A673 (cell line): ENCODE results near the gene DPYD.

Experiments
- EZH2 ChIP-seq: fragments of 200-600 bp; sonication (generic); IDR thresholded peaks from 2 replicates; pipeline ENCODE4 v1.6.1; 2017; ENCODE audit warnings: borderline replicate concordance, low read depth, mild to moderate bottlenecking, mixed read lengths, antibody characterized with exemption, low read length; ENCODE audit not compliant: poor library complexity, severe bottlenecking
- TF ChIP-seq, protein P1 (sequence below): fragments of 300-800, 200-600 bp; sonication (generic); conservative IDR thresholded peaks from 2 replicates; pipeline ENCODE4 v1.5.1; 2017; ENCODE audit warnings: low read depth, mild to moderate bottlenecking, antibody characterized with exemption, low read length, moderate library complexity, mixed read lengths

DNA sequence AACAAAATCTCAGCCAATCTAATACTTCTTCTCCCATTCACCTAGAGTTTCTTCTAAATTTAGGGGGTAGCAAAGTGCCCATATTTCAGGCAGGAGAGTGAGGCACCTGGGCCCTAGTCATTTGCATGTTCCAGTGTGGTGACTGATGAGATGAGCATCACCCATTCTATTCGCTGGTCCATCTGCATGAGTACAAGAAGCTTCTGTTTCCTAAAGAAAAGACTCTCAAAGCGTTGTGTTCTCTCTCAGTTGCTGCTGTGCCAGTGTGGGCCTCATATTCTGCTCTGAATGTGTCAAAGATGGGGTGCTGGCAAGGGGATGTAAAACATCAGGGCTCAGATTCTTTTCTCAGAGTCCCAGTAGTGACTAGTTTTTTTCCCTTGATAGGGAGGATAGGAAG, 16.1 kb upstream of the DPYD start:
- TF ChIP-seq EZH2, result no peak
- TF ChIP-seq, protein P1, sequence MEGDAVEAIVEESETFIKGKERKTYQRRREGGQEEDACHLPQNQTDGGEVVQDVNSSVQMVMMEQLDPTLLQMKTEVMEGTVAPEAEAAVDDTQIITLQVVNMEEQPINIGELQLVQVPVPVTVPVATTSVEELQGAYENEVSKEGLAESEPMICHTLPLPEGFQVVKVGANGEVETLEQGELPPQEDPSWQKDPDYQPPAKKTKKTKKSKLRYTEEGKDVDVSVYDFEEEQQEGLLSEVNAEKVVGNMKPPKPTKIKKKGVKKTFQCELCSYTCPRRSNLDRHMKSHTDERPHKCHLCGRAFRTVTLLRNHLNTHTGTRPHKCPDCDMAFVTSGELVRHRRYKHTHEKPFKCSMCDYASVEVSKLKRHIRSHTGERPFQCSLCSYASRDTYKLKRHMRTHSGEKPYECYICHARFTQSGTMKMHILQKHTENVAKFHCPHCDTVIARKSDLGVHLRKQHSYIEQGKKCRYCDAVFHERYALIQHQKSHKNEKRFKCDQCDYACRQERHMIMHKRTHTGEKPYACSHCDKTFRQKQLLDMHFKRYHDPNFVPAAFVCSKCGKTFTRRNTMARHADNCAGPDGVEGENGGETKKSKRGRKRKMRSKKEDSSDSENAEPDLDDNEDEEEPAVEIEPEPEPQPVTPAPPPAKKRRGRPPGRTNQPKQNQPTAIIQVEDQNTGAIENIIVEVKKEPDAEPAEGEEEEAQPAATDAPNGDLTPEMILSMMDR, result no peak
